D721Med (cell line): Measurements from ENCODE around the gene PHF10.
A peak's percentile ranks its signal among the peaks of the same experiment; 100 is the strongest.

Experiments used
- DNase-seq: peaks from one replicate; pipeline ENCODE4 v3.0.0; 2011; ENCODE audit warnings: low spot score; ENCODE audit not compliant: insufficient read length
- FAIRE-seq: peaks from 2 replicates; lab custom pipeline; 2011; peaks lifted over from hg19 to GRCh38; lab: Jason Lieb, UNC
- CTCF ChIP-seq: IDR thresholded peaks from 2 replicates; pipeline ENCODE4 v1.5.1; 2012; ENCODE audit warnings: mild to moderate bottlenecking, control low read depth; ENCODE audit not compliant: insufficient read depth; ENCODE audit errors: missing control alignments

Gene PHF10

GRCh38 chr6:169659820-169660610 is 64.3 kb downstream of the PHF10 start:
- TF ChIP-seq CTCF: no peak
- no peak for DNase-seq
- FAIRE-seq: no peak

GRCh38 chr6:169657284-169657610 is 67.1 kb downstream of the PHF10 start:
- DNase-seq: no peak
- TF ChIP-seq CTCF: no peak
- FAIRE-seq: no peak

GRCh38 chr6:169656546-169657283 is 67.6 kb downstream of the PHF10 start:
- no peak for FAIRE-seq
- DNase-seq: no peak
- TF ChIP-seq CTCF: no peak

GRCh38 chr6:169654598-169655391 is 69.5 kb downstream of the PHF10 start:
- no peak for TF ChIP-seq CTCF
- DNase-seq (peak; percentile 39), FAIRE-seq (no peak)
